ENCODE measurements around the gene CHI3L1. TPM values are rescaled to one million over a fixed set of nuclear protein-coding genes. Genes with fewer than 3 reads are reported as not detected.
A peak's percentile ranks its signal among the peaks of the same experiment; 100 is the strongest.

Gene CHI3L1
- total RNA-seq, 1 donor from 2014 or later: 0.46 TPM

DNA sequence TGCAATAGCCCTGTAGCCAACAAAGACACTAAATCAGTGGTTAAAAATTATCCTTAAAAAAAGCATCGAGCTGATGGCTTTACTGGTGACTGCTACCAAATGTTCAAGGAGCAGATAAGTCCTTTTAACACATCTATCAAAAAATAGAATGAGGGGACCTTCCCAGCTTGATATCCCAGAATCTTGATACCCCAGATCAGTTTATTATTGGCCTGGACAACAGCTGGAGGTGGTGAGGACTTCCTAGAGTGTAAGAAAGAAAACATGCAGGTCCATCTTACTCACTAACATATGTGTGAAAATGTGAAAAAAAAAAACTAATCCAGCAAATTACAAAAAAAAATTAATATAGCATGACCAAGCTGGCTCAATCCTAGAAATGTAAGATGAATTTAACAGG is 21.7 kb upstream of the CHI3L1 start:
- no peak for DNase-seq (ENCODE audit: missing footprints)
- ATAC-seq: no peak
- intact Hi-C loops (cut with DNase I): no loop called here

DNA sequence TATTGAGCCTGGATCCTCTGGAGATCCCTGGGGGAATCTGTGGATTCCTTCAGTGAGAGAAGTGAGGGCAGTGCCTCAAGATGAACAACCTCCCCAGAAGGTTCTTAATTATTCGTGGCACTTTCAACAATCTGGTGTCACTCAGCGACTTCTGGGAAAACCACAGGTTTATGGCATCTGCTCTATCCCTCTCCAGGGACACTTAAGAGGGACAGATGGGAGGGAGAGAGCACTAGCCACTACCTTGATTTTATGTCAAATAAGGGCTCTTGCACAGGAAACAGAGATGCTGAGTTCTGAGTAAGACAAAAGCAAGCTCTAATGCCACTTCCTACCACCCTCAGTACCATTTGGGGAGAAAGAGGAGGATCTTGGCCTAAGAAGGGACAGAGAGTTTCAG is 21.2 kb upstream of the CHI3L1 start:
- DNase-seq (ENCODE audit: missing footprints): no peak
- intact Hi-C loops (cut with DNase I): no loop called here
- ATAC-seq: no peak

DNA sequence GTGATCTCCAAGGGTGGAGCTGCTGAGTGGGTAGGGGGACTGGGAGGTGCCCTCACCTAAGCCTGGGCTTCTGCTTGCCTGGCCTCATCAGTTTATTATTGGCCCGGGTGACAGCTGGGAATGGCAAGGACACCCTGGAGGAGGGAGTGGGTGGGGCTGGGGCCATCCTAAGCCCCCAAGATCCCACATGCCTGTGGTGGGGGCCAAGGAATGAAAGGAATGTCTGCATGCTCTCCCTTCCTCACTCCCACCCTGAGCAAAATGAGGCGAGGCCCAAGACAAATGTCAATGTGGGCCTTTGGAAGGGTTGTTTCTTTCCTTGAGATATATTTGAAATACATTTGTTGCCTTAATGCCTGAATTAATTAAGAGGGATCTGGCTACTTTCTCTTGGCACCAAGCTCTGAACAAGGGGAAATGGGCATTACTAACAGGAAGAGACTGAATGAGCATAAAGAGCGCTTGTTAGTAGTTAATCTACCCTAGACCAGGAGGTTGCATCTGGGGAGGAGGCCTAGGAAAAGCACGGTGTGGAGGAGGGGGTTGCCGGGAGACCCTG is 19.7 kb upstream of the CHI3L1 start:
- intact Hi-C loops (cut with DNase I): no loop called here
- DNase-seq (ENCODE audit: missing footprints) (no peak), ATAC-seq (no peak)

DNA sequence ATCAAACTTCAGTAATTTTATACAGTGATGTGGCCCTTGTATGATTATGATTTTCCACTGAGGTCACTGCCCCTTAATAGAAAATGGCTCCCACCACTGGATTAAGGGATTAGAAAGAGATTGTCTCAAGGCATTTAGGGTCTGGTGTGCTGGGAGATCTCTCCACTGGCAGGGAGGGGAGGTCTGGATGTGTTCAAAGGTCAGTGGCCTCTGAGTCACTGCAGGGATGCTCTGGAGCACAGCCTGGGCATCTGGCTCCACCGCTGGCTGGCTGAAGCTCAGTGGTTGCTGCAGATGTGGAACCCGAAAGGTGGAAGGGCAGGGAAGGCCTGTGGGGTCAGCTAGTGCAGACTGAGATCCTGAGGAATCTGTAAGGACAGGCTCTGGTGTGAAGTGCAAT is 18.3 kb upstream of the CHI3L1 start:
- ATAC-seq (no peak), DNase-seq (ENCODE audit: missing footprints) (no peak)
- intact Hi-C loops (cut with DNase I): no loop called here

DNA sequence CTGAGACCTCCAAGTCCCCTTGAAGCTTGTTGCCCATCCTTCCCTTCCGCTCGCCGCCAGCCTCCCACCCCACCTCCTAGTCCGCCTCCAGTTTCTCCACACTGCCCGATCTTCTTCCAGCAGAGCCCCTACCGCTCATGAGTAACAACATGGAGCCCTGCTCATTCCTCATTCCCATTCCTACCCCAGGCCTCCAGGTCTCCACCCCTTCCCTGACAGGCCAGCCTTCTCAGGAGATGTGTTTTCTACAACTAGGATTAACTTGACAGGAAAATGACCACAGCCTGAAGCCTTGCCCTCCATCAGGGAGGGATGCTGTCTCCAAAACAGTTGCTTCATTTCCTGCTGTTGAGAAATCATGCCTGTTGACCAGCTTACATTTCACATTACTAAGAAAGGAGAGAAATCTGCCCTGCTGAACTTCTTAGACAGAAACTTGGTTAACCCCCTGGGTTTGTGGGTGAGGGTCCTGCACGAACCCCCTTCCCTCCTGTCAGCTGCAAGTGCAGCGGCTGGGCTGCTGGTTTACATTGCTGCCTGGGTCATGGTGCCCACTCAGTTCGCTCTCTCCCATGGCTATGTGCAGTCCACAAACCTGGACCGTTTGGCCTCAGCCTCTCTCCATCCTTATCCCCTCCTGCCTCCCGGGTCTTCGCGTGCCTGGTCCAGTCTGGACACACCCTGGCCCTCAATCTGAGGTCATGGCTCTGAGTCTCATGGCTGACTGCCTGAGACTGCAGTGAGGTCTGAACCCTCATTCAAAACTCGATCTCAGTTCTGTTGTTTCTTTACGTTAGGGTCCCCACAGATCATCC is 16.1 kb upstream of the CHI3L1 start:
- intact Hi-C loops (cut with DNase I): no loop called here
- ATAC-seq (peak; percentile 83), DNase-seq (ENCODE audit: missing footprints) (peak; percentile 79)

DNA sequence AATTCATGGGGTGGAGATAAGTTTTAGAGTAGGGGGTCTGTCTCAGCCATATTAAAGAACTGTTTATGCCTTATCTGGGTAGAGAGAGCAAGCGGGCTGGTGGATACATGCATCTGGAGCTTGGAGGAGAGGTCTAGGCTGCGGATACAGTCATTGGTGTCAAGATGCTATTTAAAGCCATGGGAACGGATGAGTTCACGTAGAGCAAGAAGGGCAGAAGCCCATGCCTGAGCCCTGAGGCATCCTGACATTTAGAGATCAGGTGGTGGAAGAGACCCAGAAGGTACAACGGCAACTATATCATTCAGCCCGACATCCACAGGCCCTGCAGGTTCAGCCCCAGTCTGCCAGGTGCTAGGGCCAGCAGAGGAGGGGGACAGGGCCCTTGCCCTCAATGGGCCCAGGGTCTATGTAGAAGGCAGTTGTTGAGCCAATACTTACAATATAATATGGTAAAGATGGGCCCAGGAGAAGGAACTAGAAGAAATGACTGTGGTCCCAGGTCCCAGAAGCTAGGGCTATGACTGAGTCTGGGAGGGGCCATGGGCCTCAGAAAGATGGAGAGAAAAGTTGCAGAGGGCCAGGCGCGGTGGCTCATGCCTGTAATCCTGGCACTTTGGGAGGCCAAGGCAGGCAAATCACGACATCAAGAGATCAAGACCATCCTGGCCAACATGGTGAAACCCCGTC is 15.2 kb upstream of the CHI3L1 start:
- DNase-seq (ENCODE audit: missing footprints): no peak
- intact Hi-C loops (cut with DNase I): no loop called here

DNA sequence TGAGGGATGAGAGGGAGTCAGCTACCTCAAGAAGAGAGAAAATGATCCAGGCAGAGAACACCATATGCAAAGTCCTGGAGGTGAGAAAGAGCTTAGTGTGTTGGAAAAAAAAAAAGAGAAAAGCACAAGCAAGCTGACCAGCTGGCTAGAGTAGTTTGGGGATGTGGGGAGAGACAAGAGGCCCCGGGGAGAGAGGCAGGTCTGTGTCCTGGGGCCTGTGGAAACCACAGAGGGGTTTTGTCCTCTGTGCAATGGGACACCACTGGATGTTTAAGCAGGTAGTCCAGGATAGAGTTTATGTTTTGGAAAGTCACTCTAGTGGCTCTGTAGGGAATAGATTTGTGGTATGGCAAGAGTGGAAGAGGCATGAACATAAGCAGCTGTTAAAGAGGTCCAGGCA is 14.4 kb upstream of the CHI3L1 start:
- DNase-seq (ENCODE audit: missing footprints) (no peak), ATAC-seq (no peak)
- intact Hi-C loops (cut with DNase I): no loop called here

More for the DNA sequence above, 15.2 kb upstream of the CHI3L1 start:
- ATAC-seq: no peak

DNA sequence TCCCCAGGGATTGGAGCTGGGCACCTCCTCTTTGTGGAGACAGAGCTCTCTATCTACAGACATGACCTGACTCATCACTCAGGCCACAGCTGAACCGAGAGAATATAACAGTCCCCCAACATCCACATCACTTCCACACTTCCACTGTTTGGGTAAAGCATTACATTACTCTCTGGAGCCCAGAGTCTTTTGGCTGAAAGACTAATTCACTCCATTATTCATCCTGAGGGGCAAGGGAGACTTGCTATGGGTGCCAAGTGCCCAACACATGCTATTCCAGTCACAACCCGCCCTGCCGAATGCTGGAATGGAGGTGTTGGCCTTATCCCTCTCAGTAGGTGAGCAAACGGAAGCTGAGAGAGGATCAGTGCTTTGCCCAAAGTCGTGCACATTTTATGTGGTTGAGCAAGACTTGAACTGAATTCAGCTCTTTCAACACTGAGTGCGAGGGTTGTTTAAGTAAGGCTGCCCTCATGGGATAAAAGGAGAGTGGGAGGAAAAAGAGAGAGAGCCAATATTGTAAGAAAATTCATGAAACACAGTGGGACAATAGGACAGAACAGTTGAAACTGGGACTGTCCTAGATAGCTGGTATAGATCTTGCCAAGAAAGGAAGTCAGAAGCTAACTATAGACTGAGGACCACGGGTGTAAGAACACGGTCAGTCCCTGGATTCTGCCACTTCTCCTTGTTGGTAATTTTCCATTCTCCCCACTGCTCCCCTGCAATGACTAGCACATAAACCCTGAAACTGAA is 13.5 kb upstream of the CHI3L1 start:
- DNase-seq (ENCODE audit: missing footprints) (no peak), ATAC-seq (peak; percentile 79)
- intact Hi-C loops (cut with DNase I): no loop called here

DNA sequence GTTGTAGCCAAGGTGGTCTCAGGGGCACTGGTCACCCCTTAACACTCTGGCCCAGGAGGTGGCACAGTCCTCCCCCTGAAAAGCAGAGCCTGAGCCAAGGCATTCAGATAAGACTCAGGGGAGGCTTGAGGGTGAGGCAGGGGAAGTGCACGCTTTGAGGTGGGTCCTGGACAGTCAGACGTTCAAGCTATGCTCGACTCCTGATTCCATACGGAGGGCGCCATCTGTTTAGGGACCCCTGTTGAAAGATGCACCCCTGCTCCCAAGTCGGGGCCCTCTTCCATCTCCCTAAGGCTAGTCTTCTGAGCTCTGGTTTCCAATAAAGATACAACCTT is 12.9 kb upstream of the CHI3L1 start:
- ATAC-seq (no peak), DNase-seq (ENCODE audit: missing footprints) (no peak)
- intact Hi-C loops (cut with DNase I): no loop called here

DNA sequence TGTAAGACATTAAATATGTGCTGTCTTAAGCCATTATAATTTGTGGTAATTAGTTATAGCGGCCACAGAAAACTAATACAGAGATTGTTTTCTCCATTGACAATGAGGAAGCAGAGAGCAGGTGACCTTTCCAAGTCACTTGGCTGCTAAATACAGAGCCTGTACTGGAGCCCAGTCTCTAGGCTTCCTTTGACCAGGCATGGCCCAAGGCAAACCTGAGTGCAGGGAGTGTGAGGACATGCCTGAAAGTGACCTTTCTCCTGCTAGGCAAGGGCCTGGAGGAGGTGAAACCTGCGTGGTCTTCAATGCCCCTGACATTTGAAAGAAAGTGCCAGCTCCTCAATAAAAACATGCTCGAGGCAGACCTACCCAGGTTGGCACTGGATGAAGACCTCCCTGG is 12.5 kb upstream of the CHI3L1 start:
- intact Hi-C loops (cut with DNase I): no loop called here
- DNase-seq (ENCODE audit: missing footprints) (no peak), ATAC-seq (no peak)

DNA sequence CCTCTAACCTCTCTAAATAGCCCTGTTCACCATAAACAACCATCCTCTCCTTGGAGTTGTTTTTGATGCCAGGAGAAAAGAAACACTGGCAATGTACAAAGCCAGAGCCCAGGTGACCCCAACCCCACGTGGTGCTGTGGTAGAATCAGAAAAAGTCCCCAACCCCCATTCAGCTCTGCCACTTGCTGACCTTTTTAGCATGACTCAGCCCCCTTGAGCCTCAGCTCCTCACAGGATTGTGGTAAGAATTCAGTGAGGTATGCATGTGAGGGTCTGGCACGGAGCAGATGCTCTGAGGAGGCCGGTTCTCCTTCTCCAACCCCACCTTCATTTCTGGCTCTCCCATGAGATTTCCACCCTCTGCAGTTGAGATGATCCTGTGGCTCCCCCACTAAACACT is 11.1 kb upstream of the CHI3L1 start:
- intact Hi-C loops (cut with DNase I): no loop called here
- DNase-seq (ENCODE audit: missing footprints): no peak
- ATAC-seq: no peak

DNA sequence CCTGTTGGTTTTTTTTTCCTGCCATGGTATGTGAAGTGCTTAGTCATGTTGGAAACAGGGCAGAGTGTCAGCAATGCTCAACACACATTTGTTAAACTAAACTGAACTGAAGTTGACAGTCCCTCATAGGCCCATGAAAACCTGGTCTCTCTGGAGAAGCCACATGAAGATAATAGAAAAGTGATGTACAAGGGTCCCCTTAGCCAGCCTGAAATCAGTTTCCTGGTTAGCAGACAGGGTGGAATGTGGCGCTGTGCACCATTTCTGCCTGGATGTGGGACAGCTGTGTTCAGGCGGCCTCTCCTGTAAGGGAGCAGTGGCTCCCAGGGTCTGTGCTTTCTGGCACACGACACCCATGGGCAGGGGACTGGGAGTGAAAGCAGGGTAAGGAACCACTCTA is 9.9 kb upstream of the CHI3L1 start:
- intact Hi-C loops (cut with DNase I): no loop called here
- DNase-seq (ENCODE audit: missing footprints) (no peak), ATAC-seq (no peak)

DNA sequence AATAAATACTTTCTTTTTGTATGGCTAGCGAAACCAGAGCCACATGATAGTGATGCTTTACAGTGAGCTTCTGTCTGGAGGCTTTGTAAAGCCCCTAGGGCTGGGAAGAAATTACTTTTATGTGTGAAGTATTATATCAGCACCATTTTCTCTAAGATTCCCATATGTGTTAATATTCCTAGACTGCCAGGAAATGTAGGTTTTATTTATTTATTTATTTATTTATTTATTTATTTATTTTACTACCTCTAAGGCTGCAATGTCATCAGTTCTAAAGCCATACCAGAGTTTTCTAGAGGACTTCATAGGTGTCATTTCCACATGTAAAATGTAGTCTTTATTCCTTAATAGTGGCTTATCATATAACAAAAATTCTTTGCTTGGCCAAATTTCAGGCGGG is 4.4 kb upstream of the CHI3L1 start:
- no peak for ATAC-seq
- intact Hi-C loops (cut with DNase I): no loop called here
- DNase-seq (ENCODE audit: missing footprints): no peak

DNA sequence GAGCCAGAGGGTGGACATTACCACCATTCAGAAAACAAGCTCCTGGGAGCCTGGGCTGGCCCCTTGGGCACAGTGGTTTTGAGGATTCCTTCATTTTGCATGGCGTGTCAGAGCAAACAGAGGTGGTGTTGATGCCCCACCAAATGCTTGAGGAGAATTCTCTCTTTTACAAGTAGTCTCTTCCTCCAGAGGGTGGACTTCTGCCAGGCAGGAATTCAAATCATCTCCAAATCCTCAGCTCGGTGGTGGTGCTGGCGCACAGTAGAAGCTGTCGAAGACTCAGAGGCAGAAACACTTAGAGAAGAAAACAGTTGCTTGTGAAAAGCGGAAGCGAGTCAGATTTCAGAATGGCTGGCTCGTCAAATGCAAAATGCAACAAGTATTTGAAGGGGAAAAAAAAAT is 3.4 kb upstream of the CHI3L1 start:
- no peak for DNase-seq (ENCODE audit: missing footprints)
- no peak for ATAC-seq
- intact Hi-C loops (cut with DNase I): no loop called here

DNA sequence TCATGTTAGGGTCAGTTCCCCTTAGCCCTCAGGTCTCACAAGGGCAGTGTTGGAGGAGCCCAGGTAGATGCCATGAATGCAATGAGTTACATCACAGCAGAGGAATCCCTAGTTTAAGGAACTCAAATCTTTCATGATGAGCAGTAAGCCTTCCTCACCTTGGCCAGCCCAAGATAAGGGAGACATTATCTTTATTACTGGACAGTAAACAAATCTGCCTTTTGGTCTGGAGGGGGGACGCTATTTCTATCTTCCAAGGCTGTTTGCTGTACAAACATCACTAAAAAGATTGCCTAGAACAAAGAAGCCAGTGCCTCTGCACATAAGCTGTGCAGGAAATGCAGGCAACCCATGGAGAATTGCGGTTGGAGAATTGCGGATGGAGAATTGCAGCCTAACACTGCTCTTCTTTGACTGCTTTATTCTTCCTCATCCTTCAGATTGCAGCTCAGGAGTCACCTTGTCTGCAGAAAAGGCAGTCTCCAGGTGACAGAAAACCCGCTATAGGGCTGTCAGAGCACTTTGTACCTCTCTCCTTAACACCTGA is 2.3 kb upstream of the CHI3L1 start:
- ATAC-seq: no peak
- DNase-seq (ENCODE audit: missing footprints): no peak

DNA sequence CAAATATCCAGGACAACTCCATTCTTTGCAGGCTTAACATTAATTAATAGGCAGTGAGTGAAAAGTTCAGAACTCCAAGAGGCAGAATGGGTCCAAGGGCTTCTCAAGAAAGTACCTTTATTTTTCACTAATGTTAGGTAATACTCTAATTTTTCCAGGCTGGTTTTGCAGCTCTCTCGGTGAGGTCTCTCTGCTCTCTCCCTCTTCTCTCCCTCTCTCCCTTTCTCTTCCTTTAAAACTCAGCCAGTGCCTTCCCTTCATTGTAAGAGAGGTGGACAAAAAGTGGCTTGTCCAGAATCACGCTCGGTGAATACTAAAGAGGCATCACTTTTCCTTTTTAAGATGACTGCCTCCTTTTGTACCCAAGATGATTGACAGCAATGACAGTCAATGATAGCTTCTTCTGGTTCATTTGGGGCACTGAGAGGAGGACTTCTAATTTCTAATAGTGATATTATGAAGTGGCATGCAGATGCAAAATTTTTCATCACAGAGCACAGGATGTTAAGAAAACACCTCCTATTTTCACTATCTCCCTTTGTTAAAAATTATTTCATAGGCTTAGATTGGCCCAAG is 1.3 kb upstream of the CHI3L1 start:
- DNase-seq (ENCODE audit: missing footprints) (no peak), ATAC-seq (no peak)
- intact Hi-C loops (cut with DNase I): no loop called here

More for the DNA sequence above, 2.3 kb upstream of the CHI3L1 start:
- intact Hi-C loops (cut with DNase I): no loop called here

DNA sequence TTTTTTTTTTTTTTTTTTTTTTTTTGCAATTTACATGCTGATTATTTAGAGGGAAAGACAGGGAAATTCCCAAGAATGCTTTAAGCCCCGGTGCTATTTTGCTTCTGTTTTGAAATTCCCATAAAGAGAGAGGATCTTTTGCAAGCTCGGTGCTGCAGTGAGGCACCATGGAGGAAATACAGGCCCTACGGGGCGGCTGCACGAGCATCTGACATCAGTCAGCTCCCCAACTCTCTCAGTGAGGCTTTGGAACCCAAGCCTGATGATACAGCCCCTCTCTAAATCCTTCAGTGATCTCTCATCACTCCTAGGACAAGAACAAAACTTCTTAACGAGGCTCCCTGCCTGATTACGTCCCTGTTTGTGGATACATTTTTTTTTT is 791 bp upstream of the CHI3L1 start:
- peak; percentile 68 for DNase-seq (ENCODE audit: missing footprints)
- intact Hi-C loops (cut with DNase I): no loop called here
- ATAC-seq: no peak

DNA sequence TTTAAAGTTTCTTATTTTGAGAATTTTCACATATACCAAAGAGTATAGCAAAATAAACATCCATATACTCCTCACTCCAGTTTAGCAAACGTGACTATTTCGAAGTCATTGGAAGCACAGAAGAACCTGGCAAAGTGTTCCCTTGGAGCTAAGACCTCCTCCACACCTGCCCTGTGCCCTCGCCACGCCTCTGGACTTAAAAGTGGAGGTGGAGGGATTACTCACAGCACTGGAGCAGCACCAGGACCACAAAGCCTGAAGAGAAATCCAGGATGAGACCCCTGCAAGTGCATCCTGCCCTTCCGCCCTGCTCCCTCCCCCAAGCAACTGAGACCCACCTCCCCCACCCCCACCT is 436 bp downstream of the CHI3L1 start:
- intact Hi-C loops (cut with DNase I): no loop called here
- ATAC-seq (no peak), DNase-seq (ENCODE audit: missing footprints) (no peak)

DNA sequence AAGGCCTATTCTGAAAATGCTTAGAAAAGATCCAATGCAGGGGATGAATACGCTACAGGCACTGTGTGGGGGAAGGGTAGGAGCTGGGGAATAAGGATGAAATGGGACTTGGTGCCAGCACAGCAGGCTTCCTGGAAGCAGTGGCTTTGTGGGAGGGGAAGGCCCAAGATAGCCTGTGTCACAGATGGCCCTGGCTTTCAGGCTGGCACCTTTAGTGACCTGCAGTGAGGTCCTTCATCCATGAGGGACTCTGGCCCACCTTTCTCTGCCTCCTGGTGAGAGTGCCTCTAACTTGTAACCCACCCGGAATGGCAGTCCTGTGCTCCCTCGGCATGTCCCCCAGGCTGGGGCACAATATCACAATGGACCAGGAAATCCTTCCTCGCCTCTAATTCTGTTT is 919 bp downstream of the CHI3L1 start:
- no peak for DNase-seq (ENCODE audit: missing footprints)
- no peak for ATAC-seq
- intact Hi-C loops (cut with DNase I): no loop called here

Data from Right ventricle myocardium inferior (tissue), 1 donor.